Smooth muscle cell of the brain vasculature (primary cell): Measurements from ENCODE around the gene USP16.

ENCODE experiments used
- DNase-seq: peaks from one replicate; pipeline ENCODE4 v3.0.0-alpha.2; 2012; ENCODE audit warnings: low read depth, low spot score

Gene USP16

GRCh38 chr21:29082046-29082815, 57.8 kb downstream of the USP16 start:
- no peak for DNase-seq

DNA sequence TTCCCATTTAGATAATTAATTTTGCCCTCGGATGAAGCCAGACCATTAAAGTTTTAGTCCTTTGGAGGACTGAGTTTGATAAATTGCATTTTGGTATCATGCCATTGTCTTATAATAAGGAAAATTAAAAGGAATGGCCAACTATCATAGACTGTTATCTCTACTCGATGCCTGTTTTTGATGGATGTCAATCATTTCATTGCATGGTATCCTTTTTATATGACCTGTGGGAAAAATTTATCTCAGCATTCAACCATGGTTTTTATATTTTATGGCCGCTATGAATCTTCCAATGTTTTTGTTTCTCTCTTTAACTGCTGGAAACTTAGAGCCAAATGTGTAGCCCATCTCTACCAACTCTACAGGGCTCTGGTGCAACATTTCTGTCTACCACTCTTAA, 58.8 kb downstream of the USP16 start:
- DNase-seq: no peak

DNA sequence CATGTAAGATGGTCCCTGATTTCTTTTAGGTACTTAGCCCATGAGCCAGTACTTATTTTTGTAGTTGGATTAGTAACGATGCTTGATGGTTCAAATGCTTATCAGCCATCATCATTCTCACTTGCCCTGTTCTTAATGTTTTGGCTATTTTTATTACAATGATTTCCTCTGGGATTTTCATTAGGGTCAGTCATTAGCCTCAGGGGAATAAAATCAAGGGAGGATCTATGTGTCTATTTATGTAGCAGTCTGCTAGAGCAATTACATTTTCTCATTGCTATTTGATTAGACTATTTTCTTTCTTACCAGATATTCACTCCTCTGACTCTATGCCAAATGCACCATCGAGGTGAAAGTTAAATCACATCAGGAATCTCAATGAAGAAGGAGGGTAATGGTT, 59.9 kb downstream of the USP16 start:
- DNase-seq: no peak

GRCh38 chr21:29085106-29085752, 60.8 kb downstream of the USP16 start:
- no peak for DNase-seq

DNA sequence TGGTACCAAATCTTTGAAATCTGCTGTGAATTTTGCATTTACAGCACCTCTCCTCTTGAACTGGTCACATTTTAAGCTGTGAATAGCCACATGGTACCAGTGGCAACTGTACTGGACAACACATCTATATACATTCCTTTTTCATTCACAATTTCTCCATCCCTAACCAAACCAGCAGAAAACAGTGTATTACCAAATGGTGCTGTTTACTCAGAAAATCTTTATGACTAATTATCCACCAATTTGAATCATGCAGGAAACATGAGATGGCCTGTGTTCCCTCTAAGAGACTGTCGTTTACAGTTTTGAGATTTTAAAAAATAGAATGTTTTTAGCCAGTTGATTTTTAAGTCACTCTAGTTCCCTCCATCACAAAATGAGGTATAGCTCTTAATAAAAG, 66.6 kb downstream of the USP16 start:
- no peak for DNase-seq

DNA sequence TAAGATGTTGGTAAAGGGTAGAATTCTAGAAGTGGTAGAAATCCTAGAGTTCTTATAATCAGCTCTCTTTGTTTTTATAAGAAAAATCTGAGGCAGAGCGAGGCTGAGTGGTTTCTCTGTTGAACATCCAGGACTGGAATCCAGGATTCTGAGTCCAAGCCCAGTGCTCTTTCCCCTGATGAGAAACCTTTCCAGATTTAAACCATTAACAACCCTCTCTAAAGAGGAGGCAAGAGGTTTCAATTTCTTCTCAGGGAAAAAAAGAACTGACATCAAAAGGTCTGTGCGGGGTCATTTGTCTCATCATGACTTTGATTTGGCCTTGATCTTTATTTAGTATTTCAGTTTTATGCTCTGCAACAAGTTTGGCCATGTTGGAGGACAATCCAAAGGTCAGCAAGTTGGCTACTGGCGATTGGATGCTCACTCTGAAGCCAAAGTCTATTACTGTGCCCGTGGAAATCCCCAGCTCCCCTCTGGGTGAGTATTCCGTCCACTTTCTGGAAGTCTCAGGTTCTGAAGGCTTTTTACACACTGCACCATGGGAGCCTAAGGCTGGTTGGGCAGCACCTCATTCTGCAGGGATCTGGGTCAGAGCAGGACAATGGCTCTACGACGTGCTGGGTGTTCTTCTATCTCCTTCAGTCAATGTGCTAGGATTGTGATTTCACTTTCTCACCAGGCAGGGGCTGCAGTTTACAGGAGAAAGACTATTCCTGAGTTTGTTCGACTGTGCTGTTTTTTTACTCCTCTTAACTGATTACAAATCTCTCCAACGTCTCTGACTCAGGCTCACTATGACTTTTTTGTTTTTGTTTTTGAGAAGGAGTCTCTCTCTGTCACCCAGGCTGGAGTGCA, 67.9 kb downstream of the USP16 start:
- no peak for DNase-seq

- DNase-seq: no peak
Observed at GRCh38 chr21:29096218-29097015, 71.9 kb downstream of the USP16 start.

- DNase-seq: no peak
Observed at GRCh38 chr21:29098156-29098555, 73.7 kb downstream of the USP16 start.

DNA sequence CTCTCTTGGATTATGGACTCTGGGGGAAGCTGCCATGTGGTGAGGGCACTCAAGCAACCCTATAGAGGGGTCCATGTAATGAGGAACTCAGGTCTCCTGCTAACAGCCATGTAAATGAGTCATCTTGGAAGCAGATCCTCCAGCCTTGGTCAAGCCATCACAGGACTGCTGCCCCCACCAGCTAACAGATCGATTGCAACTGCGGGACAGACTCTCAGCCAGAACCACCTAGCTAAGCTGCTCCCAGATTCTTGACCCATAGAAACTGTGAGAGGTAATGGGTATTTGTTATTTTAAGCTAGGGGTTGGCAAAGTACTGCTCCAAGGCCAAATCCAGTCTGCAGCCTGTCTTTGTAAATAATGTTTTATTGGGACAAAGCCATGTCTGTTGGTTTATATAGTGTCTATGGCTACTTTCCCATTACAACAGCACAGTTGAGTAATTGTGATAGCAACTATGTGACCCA, 78.4 kb downstream of the USP16 start:
- no peak for DNase-seq
